ENCODE data around the gene LLPH.

- TF ChIP-seq CTCF (IDR thresholded peaks at IDR 0.05) (no peak), EZH2 (IDR thresholded peaks at IDR 0.05) (no peak), EZH2phosphoT487 (IDR thresholded peaks at IDR 0.05) (no peak)
These were observed 60.0 kb downstream of the LLPH start for GRCh38 chr12:66070378-66071120.

Measured in neural progenitor cell (in vitro differentiated cells).